Sigmoid colon (tissue), 7 donors: ENCODE measurements around the gene DIS3L2. TPM values are rescaled to one million over a fixed set of nuclear protein-coding genes. Genes with fewer than 3 reads are reported as not detected.

Experiments
- DNase-seq: peaks from one replicate; pipeline ENCODE4 v3.0.0-alpha.2; 2019
- H3K27ac ChIP-seq, 4 donors: fragments of 200-600 bp; sonication (generic); one replicate each; pipeline ENCODE4 v1.5.1; 2016 to 2019; ENCODE audit warnings: mild to moderate bottlenecking in 1 of 4
- H3K27me3 ChIP-seq, 3 donors: fragments of 200-600 bp; sonication (generic); one replicate each; pipeline ENCODE4 v1.5.1; 2019; ENCODE audit warnings: mild to moderate bottlenecking in 1 of 3
- H3K36me3 ChIP-seq, 4 donors: fragments of 200-600 bp; sonication (generic); one replicate each; pipeline ENCODE4 v1.5.1; 2016 to 2019
- H3K4me1 ChIP-seq, 4 donors: fragments of 200-600 bp; sonication (generic); one replicate each; pipeline ENCODE4 v1.5.1; 2017 to 2019
- H3K4me3 ChIP-seq, 4 donors: fragments of 200-600 bp; sonication (generic); one replicate each; pipeline ENCODE4 v1.5.1; 2017 to 2019; ENCODE audit warnings: mild to moderate bottlenecking in 2 of 4, moderate library complexity in 1 of 4
- H3K9me3 ChIP-seq, 4 donors: fragments of 200-600 bp in 3 of 4; sonication (generic) in 3 of 4; one replicate each; pipeline versions ENCODE4 v1.5.1 to v1.6.1; 2013 to 2019
- CTCF ChIP-seq, 4 experiments: fragments of 450-650 bp in 3 of 4; fragments of 200-600 bp in 1 of 4; IDR thresholded peaks; one replicate each; pipeline ENCODE4 v1.5.1; 2016 to 2019; ENCODE audit warnings: antibody characterized with exemption in 4 of 4, mild to moderate bottlenecking in 3 of 4, moderate library complexity in 2 of 4
- EP300 ChIP-seq, 4 donors: sonication (generic); formaldehyde crosslinking; IDR thresholded peaks; one replicate each; pipeline ENCODE4 v1.6.1; 2017; ENCODE audit warnings: antibody characterized with exemption in 4 of 4
- POLR2A ChIP-seq, 2 donors: fragments of 450-650 bp; IDR thresholded peaks; one replicate each; pipeline ENCODE4 v1.6.1; 2016; ENCODE audit warnings: antibody characterized with exemption in 2 of 2, mild to moderate bottlenecking in 2 of 2, moderate library complexity in 2 of 2
- POLR2AphosphoS5 ChIP-seq, 4 donors: sonication (generic); formaldehyde crosslinking; IDR thresholded peaks; one replicate each; pipeline ENCODE4 v1.6.1; 2017; ENCODE audit warnings: antibody characterized with exemption in 4 of 4
- WGBS, 2 donors: extraction: QIAGEN DNeasy Blood & Tissue Kit; methylation state at CpG; one replicate each; pipeline ENCODE4 v1.1.7; 2013; 5-methylcytosine and 5-hydroxymethylcytosine counted together
- intact Hi-C: fragments of 100-400 bp; cut with DNase I; formaldehyde crosslinking; loops from one replicate; pipeline ENCODE4 v1.15.1; 2023
- polyA plus RNA-seq, 3 donors: library from polyadenylated mRNA; stranded (reverse); fragments of 200-250 nt; gene quantifications; one replicate each; pipeline ENCODE4 v1.2.3, GENCODE V29; 2013
- small RNA-seq, 3 donors: library from RNA; depleted of rRNA; stranded (forward); fragments of <200 nt; gene quantifications; one replicate each; pipeline ENCODE3, GENCODE V24; 2016
- total RNA-seq, 4 donors: library from RNA; depleted of rRNA; stranded (reverse); fragments of >200 nt; gene quantifications; one replicate each; pipeline ENCODE4 v1.1.0, GENCODE V29; 2016
- donor health status: healthy with polysubstance abuse.
- donor health status: Bipolar disorder and iron deficiency.
- donor health status: healthy.

Gene DIS3L2
- total and polyA plus RNA-seq, 7 donors, result 8.8 to 37.9 (median 22.5) TPM

DNA sequence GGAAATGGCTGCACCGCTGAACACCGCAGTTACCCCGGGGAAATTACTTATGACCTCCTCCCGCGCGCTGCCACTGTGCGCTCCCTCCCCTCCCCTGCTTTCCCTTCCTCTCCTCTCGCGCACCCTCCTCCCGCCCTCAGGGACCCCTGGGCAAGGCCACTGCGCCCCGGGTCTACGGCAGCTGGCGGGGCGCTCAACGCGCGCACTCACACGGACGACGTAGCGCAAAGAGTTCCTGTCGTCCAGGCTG, 424.9 kb downstream of the DIS3L2 start:
- H3K36me3 ChIP-seq, result no peaks in the 10 kb centered on the region
- TF ChIP-seq POLR2AphosphoS5 (IDR thresholded peaks at IDR 0.05) (no peak), EP300 (IDR thresholded peaks at IDR 0.05) (no peak), CTCF (IDR thresholded peaks at IDR 0.05) (no peak), POLR2A (IDR thresholded peaks at IDR 0.05) (no peak)

More for the DNA sequence above, 424.9 kb downstream of the DIS3L2 start:
- Histone ChIP-seq H3K27ac (no peak overlapping the region), H3K4me1 (peaks cover 0 to 25% (median 17%) of the 10 kb centered on the region in 4 donors), H3K4me3 (no peak overlapping the region), H3K9me3 (no peaks in the 10 kb centered on the region), H3K27me3 (peaks cover 24 to 95% (median 54%) of the 10 kb centered on the region in 3 donors)
- 16 to 18% methylated on average over 23 of the region's 23 CpGs for WGBS, 2 donors
- intact Hi-C loops, result no loop called here
- no peak for DNase-seq

Small RNA genes within 50 kb of the gene (small RNA-seq; reads per million reads assigned to genes)
- gene AC068134.3, result 0 reads per million in 3 donors
- gene AC068134.4, result 0 reads per million in 3 donors
- gene MIR562, result 0 reads per million in 3 donors

Other genes with a start within 250 kb of the DIS3L2 start
- gene PDE6D, start 180.4 kb upstream of the DIS3L2 start, total RNA-seq, result 10 to 100 TPM; 19.9 to 44.9 (median 26.3) TPM
- 10 to 100 TPM; 23.1 to 28.9 (median 24.6) TPM for gene PDE6D, start 180.4 kb upstream of the DIS3L2 start, polyA plus RNA-seq
- gene COPS7B, start 175.3 kb upstream of the DIS3L2 start, total RNA-seq, result 10 to 100 TPM; 16.8 to 43.8 (median 24.9) TPM
- 10 to 100 TPM in 2 of 3 donors, 1 to 10 TPM in 1; 8.1 to 27.8 (median 15.0) TPM for gene COPS7B, start 175.3 kb upstream of the DIS3L2 start, polyA plus RNA-seq
- gene NPPC, start 35.3 kb upstream of the DIS3L2 start, total RNA-seq, result 1 to 10 TPM in 2 of 4 donors, not detected in 2; 1.9 to 5.6 TPM
- 1 to 10 TPM in 1 of 3 donors, under 1 TPM in 1, not detected in 1; 0.60 to 2.8 TPM for gene NPPC, start 35.3 kb upstream of the DIS3L2 start, polyA plus RNA-seq